Progenitor cell of endocrine pancreas (in vitro differentiated cells): ENCODE data around the gene APBB1. TPM values are rescaled to one million over a fixed set of nuclear protein-coding genes. Genes with fewer than 3 reads are reported as not detected.

Experiments
- DNase-seq: peaks from one replicate; pipeline ENCODE4 v3.0.0; 2021; ENCODE audit warnings: low spot score; ENCODE audit not compliant: unreplicated experiment
- H3K27ac Mint-ChIP-seq: 2 replicates; pipeline ENCODE4 v1.8.0; 2021; ENCODE audit warnings: mild to moderate bottlenecking, moderate library complexity, mixed read lengths
- H3K27me3 Mint-ChIP-seq: 2 replicates; pipeline ENCODE4 v1.8.0; 2021; ENCODE audit warnings: mixed read lengths
- H3K36me3 Mint-ChIP-seq: 2 replicates; pipeline ENCODE4 v1.8.0; 2022; ENCODE audit warnings: mixed read lengths; ENCODE audit not compliant: insufficient read depth
- H3K4me1 Mint-ChIP-seq: 2 replicates; pipeline ENCODE4 v1.8.0; 2021; ENCODE audit warnings: low read depth, mixed read lengths
- H3K4me3 Mint-ChIP-seq: 2 replicates; pipeline ENCODE4 v1.8.0; 2021; ENCODE audit warnings: low read depth, mild to moderate bottlenecking, moderate library complexity, mixed read lengths
- H3K9me3 Mint-ChIP-seq: 2 replicates; pipeline ENCODE4 v1.8.0; 2021; ENCODE audit warnings: low read depth, mixed read lengths
- CTCF ChIP-seq: fragments of 200-600 bp; sonication (generic); IDR thresholded peaks from one replicate; pipeline ENCODE4 v1.5.0; 2021; ENCODE audit warnings: antibody characterized with exemption, mild to moderate bottlenecking; ENCODE audit not compliant: unreplicated experiment
- total RNA-seq: library from RNA; stranded (reverse); gene quantifications from 2 replicates; pipeline ENCODE4 v1.2.1, GENCODE V29; 2021

APBB1 gene
- total RNA-seq, 1 donor from 2014 or later: 71.4 TPM

- Mint-ChIP-seq H3K27me3 (no peaks in the 10 kb centered on the region), H3K27ac (no peak overlapping the region), H3K4me3 (no peak overlapping the region), H3K36me3 (peaks cover 8% of the 10 kb centered on the region), H3K9me3 (no peaks in the 10 kb centered on the region), H3K4me1 (peaks cover 18% of the 10 kb centered on the region)
- no peak for TF ChIP-seq CTCF
- DNase-seq: no peak
Observed at GRCh38 chr11:6456361-6457073, 37.6 kb upstream of the APBB1 start.

GRCh38 chr11:6455070-6455469 lies 36.2 kb upstream of the APBB1 start:
- H3K27ac Mint-ChIP-seq: no peak overlapping the region
- no peaks in the 10 kb centered on the region for H3K9me3 Mint-ChIP-seq
- peaks cover 8% of the 10 kb centered on the region for H3K36me3 Mint-ChIP-seq
- TF ChIP-seq CTCF: no peak
- H3K4me3 Mint-ChIP-seq: no peak overlapping the region
- peaks cover 18% of the 10 kb centered on the region for H3K4me1 Mint-ChIP-seq
- DNase-seq: no peak
- H3K27me3 Mint-ChIP-seq: no peaks in the 10 kb centered on the region

GRCh38 chr11:6453152-6453551 lies 34.3 kb upstream of the APBB1 start:
- Mint-ChIP-seq H3K36me3 (peaks cover 5% of the 10 kb centered on the region), H3K9me3 (no peaks in the 10 kb centered on the region), H3K4me3 (no peak overlapping the region), H3K4me1 (peaks cover 8% of the 10 kb centered on the region), H3K27ac (no peak overlapping the region), H3K27me3 (no peaks in the 10 kb centered on the region)
- no peak for TF ChIP-seq CTCF
- no peak for DNase-seq

- H3K4me3 Mint-ChIP-seq: no peak overlapping the region
- no peaks in the 10 kb centered on the region for H3K27me3 Mint-ChIP-seq
- H3K4me1 Mint-ChIP-seq: peaks cover 6% of the 10 kb centered on the region
- no peak for TF ChIP-seq CTCF
- no peak overlapping the region for H3K27ac Mint-ChIP-seq
- no peaks in the 10 kb centered on the region for H3K9me3 Mint-ChIP-seq
- H3K36me3 Mint-ChIP-seq: peaks cover 5% of the 10 kb centered on the region
- DNase-seq: no peak
Observed at GRCh38 chr11:6452219-6452618, 33.3 kb upstream of the APBB1 start.

GRCh38 chr11:6448574-6448973 lies 29.7 kb upstream of the APBB1 start:
- H3K9me3 Mint-ChIP-seq: no peaks in the 10 kb centered on the region
- peaks cover 5% of the 10 kb centered on the region for H3K4me1 Mint-ChIP-seq
- H3K36me3 Mint-ChIP-seq: no peaks in the 10 kb centered on the region
- DNase-seq: no peak
- H3K27ac Mint-ChIP-seq: no peak overlapping the region
- no peak for TF ChIP-seq CTCF
- H3K27me3 Mint-ChIP-seq: peaks cover 5% of the 10 kb centered on the region
- H3K4me3 Mint-ChIP-seq: no peak overlapping the region
